Hippocampal formation (tissue), 2 donors: Measurements from ENCODE around the gene CCDC148.

Experiments
- DNase-seq, 2 donors: peaks; one replicate each; lab custom pipeline; 2025; lab: John Stamatoyannopoulos, UW

The CCDC148 gene

DNA sequence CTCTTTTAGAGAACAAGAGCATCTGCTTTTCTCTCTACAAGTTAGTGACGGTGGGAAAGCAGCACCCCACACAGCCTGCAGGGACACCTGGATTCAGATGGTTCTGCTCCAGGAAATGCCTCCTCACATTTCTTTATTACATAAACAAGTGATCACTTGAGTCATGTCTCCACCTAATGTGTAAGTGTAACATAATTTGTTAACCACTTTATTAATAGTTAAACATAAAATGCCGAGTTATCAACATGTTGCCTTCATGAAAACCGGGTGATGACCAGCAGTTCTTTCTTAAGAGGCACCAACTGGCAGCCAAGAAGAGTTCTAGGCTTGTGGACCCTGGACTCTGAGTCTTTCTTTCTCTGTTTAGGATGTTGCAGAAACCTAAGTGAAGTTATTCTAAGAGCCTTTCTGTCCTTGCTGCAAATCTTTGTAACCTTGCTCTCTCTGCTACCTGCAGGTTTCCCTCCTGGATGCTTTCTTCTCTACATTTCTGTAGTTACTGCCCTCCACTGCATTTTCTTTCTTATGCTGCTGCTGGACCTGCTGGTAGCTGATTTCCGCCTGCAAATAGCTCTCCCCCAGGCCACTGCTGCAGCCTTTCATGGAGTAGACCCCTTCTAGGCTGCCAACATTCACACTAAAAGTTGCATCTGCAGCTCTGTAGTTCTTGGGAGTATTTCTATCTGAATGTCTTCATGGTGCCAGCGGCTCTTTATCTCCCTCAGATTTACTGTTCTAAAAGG, 330.6 kb downstream of the CCDC148 start:
- no peak for DNase-seq

DNA sequence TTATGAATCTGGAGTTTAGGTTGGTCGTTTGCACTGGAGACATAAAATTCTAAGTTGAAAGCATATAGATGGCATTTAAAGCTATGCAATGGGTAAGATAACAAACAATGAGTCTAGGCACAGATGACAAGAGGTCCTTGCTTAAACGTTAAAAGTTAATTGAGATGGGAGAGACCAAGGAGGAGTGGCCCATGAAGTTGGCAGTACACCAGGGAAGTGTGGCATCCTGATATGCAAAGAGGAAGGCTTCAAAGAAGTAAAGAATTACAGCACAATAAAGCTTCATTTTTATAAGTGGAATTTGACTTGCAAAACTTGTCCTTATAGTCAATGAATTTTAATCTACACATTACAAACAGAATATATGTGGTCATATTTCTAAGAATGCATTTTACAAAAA, 331.7 kb downstream of the CCDC148 start:
- no peak for DNase-seq
